Esophagus squamous epithelium (tissue), 4 donors: Measurements from ENCODE around the gene CEP295NL.

Experiments used
- POLR2A ChIP-seq, 4 donors: fragments of 450-650 bp; IDR thresholded peaks; one replicate each; pipeline ENCODE4 v1.6.1; 2017; ENCODE audit warnings: antibody characterized with exemption in 4 of 4, mild to moderate bottlenecking in 4 of 4, moderate library complexity in 3 of 4
- TF ChIP-seq, protein P1 (sequence below), 6 experiments: fragments of 450-650 bp in 4 of 6; fragments of 200-600 bp in 2 of 6; sonication (generic) in 2 of 6; IDR thresholded peaks; one replicate each; pipeline ENCODE4 v1.5.1; 2016 to 2019; ENCODE audit warnings: antibody characterized with exemption in 6 of 6, mild to moderate bottlenecking in 4 of 6, moderate library complexity in 4 of 6

DNA sequence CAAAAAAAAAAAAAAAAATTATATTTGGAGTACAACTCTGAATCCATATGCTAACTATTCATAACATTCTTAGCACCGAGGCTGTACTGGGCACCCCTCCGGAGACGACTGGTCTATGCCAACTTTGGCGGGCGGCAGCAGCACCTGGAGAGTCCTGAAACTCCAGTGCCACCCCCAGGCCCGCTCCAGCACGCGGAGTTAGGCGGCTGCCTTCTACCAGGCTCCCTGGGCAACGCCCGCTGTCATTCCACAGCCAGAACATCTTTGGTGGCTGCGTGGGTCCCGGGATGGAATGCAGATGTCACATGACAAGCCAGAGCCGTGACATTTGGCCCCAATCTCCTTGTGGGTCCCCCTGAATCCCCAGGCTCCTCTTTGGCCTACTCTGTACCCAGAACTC is 16.0 kb upstream of the CEP295NL start:
- TF ChIP-seq, protein P1, sequence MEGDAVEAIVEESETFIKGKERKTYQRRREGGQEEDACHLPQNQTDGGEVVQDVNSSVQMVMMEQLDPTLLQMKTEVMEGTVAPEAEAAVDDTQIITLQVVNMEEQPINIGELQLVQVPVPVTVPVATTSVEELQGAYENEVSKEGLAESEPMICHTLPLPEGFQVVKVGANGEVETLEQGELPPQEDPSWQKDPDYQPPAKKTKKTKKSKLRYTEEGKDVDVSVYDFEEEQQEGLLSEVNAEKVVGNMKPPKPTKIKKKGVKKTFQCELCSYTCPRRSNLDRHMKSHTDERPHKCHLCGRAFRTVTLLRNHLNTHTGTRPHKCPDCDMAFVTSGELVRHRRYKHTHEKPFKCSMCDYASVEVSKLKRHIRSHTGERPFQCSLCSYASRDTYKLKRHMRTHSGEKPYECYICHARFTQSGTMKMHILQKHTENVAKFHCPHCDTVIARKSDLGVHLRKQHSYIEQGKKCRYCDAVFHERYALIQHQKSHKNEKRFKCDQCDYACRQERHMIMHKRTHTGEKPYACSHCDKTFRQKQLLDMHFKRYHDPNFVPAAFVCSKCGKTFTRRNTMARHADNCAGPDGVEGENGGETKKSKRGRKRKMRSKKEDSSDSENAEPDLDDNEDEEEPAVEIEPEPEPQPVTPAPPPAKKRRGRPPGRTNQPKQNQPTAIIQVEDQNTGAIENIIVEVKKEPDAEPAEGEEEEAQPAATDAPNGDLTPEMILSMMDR (IDR thresholded peaks at IDR 0.05): no peak
- no peak for TF ChIP-seq POLR2A (IDR thresholded peaks at IDR 0.05)
